ENCODE data around the gene PROCR.

Gene PROCR

GRCh38 chr20:35171753-35172433 is at the start of gene PROCR:
Gene PROCR, plus strand, starts transcription at chr20:35172072. Its CDS starts 83 bp downstream, at chr20:35172155.
- peak within 1 kb of the TSS; percentile 26; the same call in 1 of the 2 replicates for H3K4me3 ChIP-seq (ENCODE audit: low read depth, low read length)
- no peak for TF ChIP-seq CTCF (IDR thresholded peaks at IDR 0.05; ENCODE audit: control insufficient read depth, extremely low read depth, insufficient read depth)
- DNase-seq (ENCODE audit: low read depth), result peak; percentile 65

- no peak overlapping the region for H3K4me3 ChIP-seq (ENCODE audit: low read depth, low read length)
- DNase-seq (ENCODE audit: low read depth), result no peak
- no peak for TF ChIP-seq CTCF (IDR thresholded peaks at IDR 0.05; ENCODE audit: control insufficient read depth, extremely low read depth, insufficient read depth)
These were observed 49.0 kb upstream of the PROCR start for GRCh38 chr20:35122756-35123405.

DNA sequence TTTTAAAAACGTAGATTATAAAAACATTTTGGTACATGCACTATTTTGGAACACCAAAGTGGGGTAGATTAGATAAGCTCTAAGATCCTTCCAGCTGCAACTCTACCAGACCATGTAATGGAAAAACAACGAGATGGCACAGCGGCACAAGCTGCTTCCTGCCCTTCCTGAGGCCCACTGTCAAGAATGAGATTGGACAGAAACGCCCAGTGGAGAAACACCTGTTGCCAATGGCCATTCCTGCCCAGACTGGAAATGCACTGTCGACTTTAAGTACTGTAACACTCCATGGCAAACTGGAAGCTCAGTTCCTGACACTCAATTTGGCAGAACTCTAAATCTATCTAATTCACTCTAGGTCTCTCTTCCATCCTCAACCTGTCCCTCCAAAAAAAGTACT is 46.1 kb upstream of the PROCR start:
- no peak for DNase-seq (ENCODE audit: low read depth)
- no peak overlapping the region for H3K4me3 ChIP-seq (ENCODE audit: low read depth, low read length)
- TF ChIP-seq CTCF (IDR thresholded peaks at IDR 0.05; ENCODE audit: control insufficient read depth, extremely low read depth, insufficient read depth), result no peak

DNA sequence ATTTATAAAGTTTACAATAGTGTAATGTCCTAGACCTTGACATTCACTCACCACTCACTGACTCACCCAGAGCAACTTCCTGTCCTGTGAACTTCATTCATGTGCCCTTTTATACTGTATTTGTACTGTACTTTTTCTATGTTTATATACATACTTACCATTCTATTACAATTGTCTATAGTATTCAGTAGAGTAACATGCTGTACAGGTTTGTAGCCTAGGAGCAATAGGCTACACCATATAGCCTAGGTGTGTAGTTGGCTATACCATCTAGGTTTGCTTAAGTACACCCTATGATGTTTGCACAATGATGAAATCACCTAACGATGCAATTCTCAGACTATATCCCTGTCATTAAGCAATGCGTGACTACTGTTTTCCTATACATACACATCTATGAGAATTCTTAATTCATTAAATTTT is 42.2 kb upstream of the PROCR start:
- TF ChIP-seq CTCF (IDR thresholded peaks at IDR 0.05; ENCODE audit: control insufficient read depth, extremely low read depth, insufficient read depth), result no peak
- H3K4me3 ChIP-seq (ENCODE audit: low read depth, low read length), result no peak overlapping the region
- DNase-seq (ENCODE audit: low read depth), result peak; percentile 37

DNA sequence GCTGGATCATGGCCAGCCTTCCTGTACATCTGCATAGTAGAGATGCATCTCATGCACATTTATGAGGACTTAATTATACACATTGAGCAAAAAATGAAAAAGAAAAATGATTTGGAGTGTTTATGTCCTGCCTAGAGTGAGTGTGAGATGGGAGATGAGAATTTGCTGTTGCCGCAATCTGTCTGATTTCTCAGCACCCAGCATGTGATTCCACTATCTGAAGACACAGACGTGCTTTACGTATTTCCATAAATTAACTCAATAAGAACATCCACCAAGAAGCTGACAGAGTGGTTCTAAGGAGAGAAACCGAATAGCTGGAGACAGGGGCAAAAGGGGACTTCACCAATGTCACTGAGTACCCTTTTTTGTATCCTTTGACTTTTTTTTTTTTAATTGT is 39.9 kb upstream of the PROCR start:
- no peak overlapping the region for H3K4me3 ChIP-seq (ENCODE audit: low read depth, low read length)
- DNase-seq (ENCODE audit: low read depth), result no peak
- no peak for TF ChIP-seq CTCF (IDR thresholded peaks at IDR 0.05; ENCODE audit: control insufficient read depth, extremely low read depth, insufficient read depth)

- DNase-seq (ENCODE audit: low read depth), result no peak
- no peak overlapping the region for H3K4me3 ChIP-seq (ENCODE audit: low read depth, low read length)
- TF ChIP-seq CTCF (IDR thresholded peaks at IDR 0.05; ENCODE audit: control insufficient read depth, extremely low read depth, insufficient read depth), result no peak
These were observed 38.8 kb upstream of the PROCR start for GRCh38 chr20:35133031-35133430.
